HG03280 (cell line): ENCODE results near the gene PIP5K1C.

ENCODE experiments used
- ATAC-seq: cut with Tn5 transposase; IDR thresholded peaks from one replicate; pipeline ENCODE4 v1.9.1; 2021; ENCODE audit warnings: mild to moderate bottlenecking, moderate library complexity; ENCODE audit not compliant: unreplicated experiment

Gene PIP5K1C

DNA sequence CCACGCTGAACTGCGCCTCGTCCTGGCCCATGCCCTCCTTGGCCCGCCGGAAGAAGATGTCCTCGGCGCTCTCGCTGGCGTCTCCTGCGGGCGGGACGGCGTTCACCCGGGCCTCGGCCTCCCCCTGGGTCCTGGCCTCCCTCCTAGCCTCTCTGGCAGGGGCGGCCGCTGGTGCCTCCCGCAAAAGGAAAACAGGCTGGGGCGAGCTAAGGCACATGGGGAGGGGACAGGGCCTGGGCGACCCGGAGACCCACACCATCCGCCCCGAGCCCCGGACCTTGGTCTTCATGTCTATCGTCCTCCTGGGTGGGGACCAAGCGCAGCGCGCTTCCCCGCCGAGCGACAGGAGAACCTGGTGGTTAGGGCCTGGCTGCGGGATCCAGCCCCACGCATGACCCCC, 87.9 kb downstream of the PIP5K1C start:
- ATAC-seq = no peak

DNA sequence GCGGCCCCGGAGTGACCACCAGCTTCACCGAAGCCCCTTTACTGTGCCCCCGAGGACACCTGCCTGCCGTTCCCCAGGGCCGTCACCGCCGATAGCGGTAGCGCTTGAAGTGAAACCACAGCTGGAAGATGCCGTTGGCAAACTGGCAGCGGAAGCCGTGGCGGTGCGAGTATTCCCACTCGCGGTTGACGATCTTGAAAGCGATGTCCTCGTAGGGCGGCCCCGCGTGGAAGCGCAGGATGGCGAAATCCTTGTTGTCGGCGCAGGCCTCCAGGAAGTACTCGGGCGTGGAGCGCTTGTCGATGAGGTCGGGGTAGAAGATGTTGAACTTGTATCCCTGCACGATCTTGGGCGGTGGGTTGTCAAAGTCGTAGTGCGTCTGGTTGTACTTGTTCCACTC, 88.4 kb downstream of the PIP5K1C start:
- ATAC-seq = no peak

DNA sequence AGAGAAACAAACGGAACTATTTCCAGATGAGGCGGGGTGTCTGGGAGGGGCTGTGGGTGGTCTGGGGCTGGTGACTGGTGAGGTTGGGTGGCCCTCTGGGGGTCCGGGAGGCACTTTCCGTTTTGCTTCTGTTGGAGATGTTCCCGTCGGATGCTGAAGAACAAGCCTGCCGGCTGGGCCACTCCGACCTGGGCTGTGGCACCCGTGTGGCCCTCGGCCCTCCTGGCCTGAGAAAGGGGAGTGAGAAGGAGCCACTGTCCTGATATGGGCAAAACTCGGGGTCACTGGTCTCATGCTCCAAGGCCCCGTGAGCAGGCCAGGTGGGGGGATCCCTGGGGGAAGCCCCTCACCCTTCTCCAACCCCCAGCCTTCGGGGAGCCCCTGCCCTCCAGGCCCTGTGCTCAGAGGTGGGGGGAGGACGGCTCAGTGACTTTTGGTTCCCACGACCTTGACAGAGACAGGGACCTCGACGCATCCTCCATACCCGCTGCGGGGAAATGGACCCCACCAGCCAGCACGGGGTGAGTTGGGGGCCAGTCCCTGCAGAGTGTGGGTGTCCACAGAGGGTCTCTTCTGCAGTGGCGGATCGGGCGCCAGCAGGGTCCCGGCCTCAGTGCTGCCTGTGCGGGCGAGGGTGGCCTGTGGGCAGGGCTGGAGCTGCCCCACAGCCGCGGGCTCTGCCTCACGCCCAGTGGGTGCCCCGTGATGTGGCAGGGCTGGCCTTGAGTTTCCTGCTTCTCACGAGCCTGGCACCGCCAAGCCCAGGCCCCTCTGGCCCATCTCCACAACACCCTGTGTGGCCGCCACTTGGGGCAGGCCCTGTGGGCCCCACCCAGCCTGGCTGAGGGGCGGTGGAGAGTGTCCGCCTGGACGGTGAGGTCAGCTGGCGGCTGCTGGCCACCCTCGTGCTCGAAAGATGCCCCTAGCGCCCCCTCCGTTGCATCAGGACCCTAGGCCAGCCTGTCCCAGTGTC, 89.2 kb downstream of the PIP5K1C start:
- ATAC-seq = no peak

DNA sequence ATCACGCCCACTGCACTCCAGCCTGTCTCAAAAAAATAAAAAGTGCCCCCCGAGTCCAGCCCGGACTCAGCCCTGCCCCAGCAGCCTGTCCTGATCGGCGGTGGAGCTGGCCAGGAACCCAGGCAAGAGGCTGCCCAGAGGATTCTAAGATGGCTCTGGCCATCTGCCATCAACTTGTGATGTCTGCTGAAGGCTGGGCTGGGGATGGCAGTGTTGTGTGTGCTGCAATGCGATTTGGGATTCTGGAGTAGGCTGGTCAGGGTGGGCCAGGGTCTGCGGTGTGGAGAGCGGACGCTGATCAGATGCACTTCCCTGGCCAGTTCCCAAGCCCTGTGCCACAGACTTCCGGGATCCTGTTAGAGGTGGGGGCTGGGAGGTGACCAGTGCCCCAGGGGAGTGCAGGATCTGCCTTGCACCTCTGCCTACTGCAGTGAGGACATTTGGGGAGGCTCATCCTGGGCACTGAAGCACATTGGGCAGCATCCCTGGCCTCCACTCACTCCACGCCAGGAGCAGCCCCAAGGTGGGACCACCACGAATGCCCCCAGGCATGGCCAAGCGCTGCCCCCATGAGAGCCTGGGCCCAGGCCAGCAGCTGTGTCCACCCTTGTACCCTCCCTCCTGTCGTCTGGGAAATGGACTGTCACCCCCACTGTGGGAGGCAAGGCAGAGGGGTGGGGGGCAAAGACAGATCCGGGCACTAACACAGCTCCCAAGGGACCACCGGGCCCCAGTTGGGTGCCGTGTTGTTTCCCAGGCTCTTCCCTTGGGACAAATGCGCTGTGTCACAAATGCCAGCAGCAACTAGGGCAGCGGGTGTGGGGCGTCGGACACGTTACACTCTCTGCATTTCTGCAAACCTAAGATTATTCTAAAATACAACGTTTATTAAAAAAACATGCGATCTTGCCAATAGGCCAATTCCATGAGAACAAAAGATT, 90.2 kb downstream of the PIP5K1C start:
- no peak for ATAC-seq

DNA sequence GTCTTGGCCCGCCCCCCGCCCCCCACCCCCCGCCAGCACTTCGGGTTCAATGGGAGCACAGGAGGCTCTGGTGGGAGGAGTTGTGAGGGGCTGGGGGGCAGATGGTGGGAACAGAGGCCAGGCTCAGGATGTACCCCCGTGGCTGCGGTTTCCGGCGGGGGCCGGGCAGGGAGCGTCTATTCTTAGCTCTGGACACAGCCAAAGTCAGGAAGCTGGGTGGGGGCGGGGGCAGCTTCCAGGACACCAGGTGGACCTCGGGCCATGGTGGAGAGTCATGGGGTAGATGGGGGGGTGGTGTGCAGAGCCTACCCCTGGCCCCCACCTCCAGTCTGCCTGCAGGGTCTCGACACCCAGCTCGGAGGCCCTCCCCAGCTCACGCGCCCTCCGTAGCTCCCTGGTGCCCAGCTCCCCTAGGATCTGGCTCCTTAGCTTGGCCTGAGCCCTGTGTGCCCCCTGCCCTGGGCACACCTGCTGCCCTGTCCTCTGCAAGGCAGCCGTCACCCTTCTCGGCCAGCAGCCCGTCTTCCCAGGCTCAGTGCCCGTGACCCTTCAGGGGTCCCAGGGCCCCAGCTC, 91.4 kb downstream of the PIP5K1C start:
- ATAC-seq = no peak

DNA sequence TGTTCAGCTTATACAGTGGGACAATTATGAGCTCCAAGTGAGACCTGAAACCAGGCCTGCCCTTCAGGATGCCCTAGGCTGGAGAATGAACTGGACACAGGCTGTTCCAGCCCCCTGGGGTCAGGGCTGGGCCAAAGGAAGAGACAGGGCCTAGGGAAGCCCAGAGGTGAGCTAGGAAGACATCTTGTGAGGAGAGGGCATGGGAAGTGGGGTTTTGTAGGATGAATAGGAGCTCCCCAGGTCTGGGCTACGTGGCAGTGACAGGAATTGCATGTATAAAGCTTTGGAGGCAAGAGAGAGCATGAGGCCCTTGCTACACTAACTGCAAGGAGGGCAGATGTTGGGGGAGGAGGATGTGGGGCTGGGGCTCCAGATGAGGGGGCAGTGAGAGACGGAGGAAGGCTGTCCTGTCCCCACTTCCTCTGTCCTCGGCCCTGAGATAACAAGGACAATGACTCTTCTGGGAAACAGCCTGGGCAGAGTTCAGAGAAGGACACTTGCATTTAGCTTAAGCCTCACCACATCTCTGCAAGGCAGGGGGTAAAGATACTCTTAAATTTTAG, 92.1 kb downstream of the PIP5K1C start:
- ATAC-seq = no peak

DNA sequence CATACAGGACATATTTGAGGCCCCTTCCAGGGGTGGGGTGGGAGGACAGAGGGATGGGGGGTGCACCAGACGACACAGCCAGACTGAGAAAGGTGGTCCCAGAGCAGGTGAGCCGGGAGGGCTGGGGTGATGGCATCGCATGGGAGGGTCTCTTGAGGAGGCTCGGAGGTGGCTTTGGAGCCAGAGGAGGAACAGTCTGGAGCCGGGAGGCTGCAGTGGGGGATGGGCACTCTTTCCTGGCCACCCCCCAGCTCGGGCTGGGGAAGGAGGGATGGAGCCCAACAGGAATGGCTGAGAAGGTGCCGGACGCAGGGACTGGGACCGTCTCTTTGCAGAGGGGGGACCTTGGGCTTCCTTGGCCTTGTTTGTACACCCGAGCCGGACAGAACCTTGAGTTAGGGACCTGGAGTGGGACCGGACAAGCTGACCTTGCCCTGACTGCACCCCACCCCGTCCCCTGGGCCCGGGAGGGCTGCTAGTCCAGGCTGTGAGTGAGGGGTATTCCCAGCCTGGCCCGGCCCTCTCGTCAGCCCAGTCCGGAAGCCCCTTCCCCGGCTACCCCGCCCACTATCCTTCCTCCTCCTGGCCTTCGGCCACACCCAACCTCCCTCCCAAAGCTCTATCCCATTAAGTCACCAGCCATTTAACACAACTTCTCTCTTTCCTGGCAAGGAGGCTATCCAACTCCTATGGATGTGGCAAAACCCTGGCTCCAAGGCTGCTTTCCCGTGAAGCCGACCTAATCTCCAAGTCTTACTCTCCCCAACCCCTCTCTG, 92.8 kb downstream of the PIP5K1C start:
- no peak for ATAC-seq

DNA sequence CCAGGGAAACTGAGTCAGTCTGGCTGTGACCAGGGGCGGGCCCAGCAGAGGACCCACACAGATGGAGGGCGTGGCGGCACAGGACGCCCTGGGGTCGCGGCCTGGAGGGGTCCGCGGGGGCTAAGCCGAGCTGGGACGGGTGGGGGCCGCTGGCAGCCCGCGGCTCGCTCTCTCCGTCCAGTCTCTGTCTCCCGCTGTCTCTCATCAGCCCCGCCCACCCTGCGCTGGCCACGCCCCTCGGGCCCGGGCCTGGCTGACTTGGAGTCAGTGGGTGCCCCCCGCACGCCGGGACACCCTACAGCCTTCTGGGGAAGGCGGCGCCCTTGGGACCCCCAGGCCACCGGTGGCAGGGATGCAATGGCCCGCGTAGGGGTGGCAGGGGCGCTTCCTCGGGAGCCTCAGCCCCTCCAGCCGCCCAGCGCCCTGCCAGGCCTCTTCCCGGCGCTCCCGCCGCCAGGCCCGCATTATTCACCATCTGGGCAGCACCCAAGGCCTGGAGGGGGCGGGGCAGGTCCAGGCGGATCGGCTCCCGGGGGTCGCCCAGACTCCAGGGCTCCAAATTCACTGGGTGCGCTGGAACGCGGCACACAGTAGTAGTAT, 93.5 kb downstream of the PIP5K1C start, which contains the start of gene TBXA2R:
TSS of gene TBXA2R (minus strand) at position 186 of the 600 bp plus-strand sequence. CDS start 6,241 bp downstream, outside the sequence.
- ATAC-seq = no peak

DNA sequence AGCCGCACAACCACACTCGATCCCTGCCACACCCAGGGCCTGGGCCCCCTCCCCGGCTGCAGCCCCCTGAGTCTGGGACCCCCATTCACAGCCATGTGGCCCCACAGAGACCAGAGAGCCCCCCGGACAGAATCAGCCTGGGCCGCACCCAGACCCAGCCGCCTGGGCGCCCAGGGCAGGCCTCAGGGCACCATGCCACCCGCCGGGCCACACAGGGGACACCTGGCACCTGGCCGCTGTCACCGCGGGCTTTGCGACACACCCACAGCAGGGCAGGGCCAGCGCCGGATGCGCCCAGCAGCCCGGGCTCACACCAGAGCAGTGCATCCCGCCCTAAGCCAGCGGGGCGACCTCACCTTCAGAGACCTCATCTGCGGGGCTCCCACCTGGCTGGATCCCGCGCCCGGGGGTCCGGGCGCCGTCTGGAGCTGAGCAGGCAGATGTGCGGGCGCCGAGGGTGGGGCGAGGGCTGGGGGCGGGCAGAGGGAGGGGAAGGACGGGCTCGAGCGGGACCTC, 94.0 kb downstream of the PIP5K1C start:
- no peak for ATAC-seq

DNA sequence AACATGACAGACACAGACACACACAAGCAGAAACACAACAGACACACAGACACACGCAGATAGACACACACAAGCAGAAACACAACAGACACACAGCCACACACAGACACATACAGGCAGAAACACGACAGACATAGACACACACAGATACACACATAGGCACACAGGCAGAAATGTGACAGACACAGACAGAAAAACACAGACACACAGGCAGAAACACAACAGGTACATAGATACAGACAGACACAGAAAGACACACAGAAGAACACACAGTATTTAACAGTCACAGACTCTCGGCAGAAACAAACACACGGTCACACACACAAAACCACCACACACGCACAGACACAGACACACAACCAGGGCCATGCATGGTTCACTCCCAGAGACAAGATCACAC, 94.5 kb downstream of the PIP5K1C start:
- no peak for ATAC-seq

DNA sequence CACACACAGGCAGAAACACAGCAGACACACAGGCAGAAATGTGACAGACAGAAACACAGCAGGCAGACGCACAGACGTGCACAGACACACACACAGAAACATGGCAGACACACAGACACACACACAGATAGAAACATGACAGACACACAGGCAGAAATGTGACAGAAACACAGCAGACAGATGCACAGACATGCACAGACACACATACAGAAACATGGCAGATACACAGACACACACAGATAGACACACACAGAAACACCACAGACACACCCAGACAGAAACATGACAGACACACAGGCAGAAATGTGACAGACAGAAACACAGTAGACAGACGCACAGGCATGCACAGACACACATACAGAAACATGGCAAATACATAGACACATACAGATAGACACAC, 94.9 kb downstream of the PIP5K1C start:
- no peak for ATAC-seq

DNA sequence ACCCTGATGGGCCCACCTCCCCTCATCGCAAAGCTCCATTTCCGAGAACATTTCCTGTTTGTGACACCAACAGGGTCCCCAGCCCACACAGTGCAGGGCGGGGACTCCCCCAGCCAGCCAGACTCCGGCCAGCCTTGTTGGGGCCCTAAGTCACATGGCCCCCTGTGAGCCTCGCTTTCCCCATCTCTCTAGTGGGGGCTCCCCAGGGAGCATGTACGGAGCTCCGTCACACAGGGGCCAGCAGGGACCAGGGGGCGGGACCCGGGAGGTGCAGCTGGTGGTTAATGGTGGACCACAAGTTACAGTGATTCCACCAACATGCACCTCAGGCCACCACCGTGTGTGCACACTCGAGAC, 95.3 kb downstream of the PIP5K1C start:
- no peak for ATAC-seq

DNA sequence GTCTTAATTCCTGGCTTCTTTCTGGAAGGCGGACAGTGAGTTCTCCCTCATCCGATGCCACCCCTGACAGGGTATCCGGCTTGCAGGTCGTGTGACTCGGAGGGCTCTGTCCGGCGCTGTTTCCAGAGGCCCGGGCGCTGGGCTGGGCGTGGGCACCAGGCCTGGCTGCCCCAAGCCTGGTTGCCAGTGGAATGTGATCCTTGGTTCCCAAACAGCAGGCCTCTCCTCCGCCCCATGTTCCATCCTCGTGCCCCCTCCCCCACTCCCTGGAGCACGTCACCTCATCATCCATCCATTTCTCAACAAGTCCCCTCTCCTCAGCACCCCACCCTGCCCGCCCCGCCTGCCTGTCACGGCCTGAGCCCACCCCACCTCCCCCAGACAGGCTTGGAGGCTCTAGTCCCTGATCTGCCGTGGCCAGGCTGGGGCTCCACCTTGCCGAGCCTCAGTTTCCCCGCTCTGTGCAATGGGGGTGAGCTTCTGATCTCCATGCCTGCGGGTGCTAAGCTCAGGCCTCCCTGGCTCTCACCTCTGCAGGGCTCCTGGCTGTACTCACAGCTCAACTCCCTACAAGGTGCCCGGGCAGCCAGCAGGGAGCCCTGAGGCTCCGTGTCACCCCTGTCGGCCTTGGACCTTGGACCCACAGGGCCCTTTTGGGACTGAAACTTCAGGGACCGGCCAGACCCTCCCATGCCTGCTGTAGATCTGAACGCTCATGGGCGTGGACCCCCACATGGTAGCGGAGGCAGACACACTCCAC, 95.9 kb downstream of the PIP5K1C start:
- ATAC-seq = no peak

DNA sequence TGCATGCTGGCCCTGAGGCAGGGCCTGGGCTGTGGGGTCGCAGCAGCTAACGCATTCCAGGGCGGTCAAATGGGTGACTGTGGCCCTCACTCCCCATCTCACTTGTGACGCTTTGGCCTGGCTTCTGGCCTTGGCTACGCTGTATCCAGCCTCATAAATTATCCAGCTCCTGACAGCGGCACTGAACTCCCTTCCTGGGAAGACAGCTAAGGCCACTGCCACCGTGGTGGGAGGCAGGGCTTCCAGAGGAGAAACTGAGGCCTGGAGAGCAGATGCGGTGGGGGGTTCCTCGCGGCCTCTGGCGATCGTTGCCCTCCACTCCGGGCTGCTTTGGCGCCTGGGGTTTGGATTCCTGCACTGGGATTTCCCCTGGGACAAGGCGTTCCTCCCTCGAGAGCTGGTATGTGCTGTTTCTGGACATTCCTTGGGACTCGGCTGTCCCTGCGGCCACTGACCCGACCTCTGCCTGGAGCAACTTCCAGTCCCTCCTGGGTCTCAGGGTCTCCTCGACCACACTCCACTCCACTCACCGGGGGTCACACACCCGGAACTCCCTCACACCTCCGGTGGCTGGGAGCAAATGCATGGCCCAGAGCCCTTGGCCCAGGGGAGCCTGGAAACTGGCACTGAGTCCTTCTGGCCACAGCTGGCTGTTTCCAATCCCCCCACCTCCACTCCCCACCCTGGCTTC, 97.0 kb downstream of the PIP5K1C start:
- ATAC-seq = no peak

DNA sequence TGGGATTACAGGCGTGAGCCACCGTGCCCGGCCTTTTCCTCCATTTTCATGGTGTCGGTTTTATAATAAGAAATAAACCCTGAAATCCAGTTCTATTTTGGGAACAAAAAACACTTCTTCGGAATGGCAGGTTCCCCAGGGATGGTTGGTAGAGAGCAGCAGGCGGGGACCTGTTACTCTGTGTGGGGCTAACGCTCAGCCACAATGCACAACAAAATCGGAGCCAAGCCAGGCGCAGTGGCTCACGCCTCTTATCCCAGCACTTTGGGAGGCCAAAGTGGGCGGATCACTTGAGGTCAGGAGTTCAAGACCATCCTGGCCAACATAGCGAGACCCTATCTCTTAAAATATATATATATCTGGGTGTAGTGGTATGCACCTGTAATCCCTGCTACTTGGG, 99.2 kb downstream of the PIP5K1C start:
- no peak for ATAC-seq

DNA sequence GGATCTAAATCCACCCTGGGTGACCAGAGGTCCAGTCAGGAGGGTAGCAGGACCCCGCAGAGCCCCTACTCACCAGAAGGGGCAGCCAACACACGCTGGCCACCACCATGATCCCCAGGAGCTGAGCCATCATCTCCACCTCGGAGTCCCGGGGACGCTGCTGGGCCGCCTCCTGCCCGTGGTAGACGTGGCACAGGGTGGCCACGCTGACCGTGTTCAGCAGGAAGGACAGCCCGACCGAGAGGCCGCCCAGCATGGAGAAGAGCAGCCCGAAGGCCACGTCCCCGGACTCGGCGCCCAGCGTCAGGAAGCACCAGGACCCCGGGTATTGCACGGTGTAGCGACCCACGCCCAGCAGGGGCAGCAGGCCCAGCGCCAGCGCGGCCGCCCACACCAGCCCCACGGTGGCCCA, 100.5 kb downstream of the PIP5K1C start:
- no peak for ATAC-seq

DNA sequence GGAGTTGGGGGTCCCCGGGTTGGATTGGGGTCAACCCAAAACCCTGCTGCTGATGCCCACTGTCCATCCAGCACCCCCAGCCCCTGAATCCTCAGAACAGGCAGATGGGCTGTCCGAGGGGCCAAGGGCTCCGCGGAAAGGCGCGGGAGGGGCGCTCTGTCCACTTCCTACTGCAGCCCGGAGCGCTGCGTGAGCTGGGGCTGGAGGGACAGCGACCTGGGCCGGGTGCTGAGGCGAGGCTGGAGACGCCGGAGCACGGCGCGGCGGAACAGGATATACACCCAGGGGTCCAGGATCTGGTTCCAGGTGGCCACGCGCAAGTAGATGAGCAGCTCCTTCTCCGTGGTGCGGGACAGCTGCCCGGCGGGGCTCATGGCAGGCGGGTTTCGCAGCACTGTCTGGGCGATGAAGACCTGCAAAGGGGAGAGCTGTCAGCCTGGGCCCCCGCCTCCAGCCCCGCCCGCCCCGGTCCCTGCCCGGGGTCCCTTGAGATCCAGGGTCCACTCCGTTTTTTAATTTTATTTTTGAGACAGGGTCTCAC, 104.7 kb downstream of the PIP5K1C start:
- no peak for ATAC-seq

DNA sequence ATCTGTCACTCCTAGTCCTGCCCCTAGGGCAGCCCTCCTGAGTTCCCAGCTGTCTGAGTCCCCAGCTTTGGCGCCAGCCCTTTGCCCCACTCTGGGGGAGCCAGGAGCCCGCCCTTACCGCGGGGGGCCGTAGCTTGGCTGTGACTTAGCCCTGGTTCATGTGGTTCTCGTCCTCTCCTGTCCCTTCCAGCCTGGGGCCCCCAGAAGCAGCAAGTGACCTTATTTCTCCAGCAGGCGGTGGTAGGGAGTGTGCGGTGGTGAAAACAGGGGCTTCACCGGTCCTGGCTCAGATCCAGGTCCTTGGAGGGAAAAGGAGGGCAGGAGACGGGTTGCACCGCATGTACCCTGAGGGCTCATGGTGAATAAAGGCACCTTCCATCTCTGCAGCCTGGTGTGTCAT, 107.1 kb downstream of the PIP5K1C start:
- no peak for ATAC-seq
